ENCODE data around the gene WDR86. TPM values are rescaled to one million over a fixed set of nuclear protein-coding genes. Genes with fewer than 3 reads are reported as not detected.

Gene WDR86
- polyA plus RNA-seq, 1 donor (not counting 4 experiments of a cell fraction or from before 2014, with no cell fraction given) = not detected

DNA sequence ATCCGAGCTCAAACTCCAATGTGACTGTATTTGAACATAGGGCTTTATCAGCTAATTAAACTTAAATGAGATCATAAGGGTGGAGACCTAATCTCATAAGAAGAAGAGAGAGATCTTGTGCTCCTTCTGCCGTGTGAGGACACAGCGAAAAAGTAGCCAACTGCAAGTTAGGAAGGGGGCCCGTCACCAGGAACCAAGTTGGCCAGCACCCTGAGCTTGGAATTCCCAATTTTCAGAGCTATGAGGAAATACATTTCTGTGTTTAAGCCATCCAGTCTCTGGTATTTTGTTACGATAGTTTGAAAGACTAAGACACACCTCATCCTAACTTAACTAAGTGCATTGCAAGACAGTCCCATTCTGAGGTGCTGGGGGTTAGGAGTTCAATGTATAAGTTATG is 14.1 kb upstream of the WDR86 start:
- Histone ChIP-seq H3K4me3 (ENCODE audit: control insufficient read depth in 2 of 3, extremely low read depth in 1 of 3, insufficient read depth in 2 of 3, low read depth in 1 of 3, low read length in 3 of 3) (no peak overlapping the region), H3K4me1 (ENCODE audit: control insufficient read depth, extremely low read depth, insufficient read depth, low read length) (peaks cover 5% of the 10 kb centered on the region), H3K27me3 (ENCODE audit: control insufficient read depth, extremely low read depth, insufficient read depth, low read length) (peaks cover 8% of the 10 kb centered on the region), H3K79me2 (ENCODE audit: control insufficient read depth, insufficient read depth, low read length) (no peaks in the 10 kb centered on the region), H3K36me3 (ENCODE audit: control insufficient read depth in 2 of 2, extremely low read depth in 1 of 2, insufficient read depth in 2 of 2, low read length in 2 of 2) (no peaks in the 10 kb centered on the region), H3K9ac (ENCODE audit: control insufficient read depth, extremely low read depth, insufficient read depth, low read length) (no peak overlapping the region), H3K9me3 (ENCODE audit: control insufficient read depth, low read depth, low read length) (peaks cover 12% of the 10 kb centered on the region), H4K20me1 (ENCODE audit: control insufficient read depth, extremely low read depth, insufficient read depth, low read length) (no peaks in the 10 kb centered on the region), H3K9me1 (ENCODE audit: control insufficient read depth, extremely low read depth, insufficient read depth, low read length) (no peaks in the 10 kb centered on the region), H3K4me2 (ENCODE audit: control insufficient read depth, extremely low read depth, insufficient read depth, low read depth, low read length) (no peak overlapping the region), H3K27ac (ENCODE audit: control insufficient read depth, insufficient read depth, low read length) (no peak overlapping the region), H2AFZ (ENCODE audit: control insufficient read depth, low read length) (no peak overlapping the region)
- dilution Hi-C loops (cut with MboI; ENCODE audit: extremely low pct_ligation_motif_present, low sequenced_read_pairs) = no loop called here
- no peak for TF ChIP-seq EZH2 (IDR thresholded peaks at IDR 0.05; ENCODE audit: low read length)
- TF ChIP-seq CTCF (optimal IDR thresholded peaks at IDR 0.05 in 1 of 3, IDR thresholded peaks at IDR 0.05 in 1 of 3, conservative IDR thresholded peaks at IDR 0.05 in 1 of 3; ENCODE audit: extremely low read depth in 1 of 3, insufficient read depth in 2 of 3, low read length in 3 of 3) = no peak
- FAIRE-seq (no peak), DNase-seq (ENCODE audit: low read depth, low spot score) (no peak)

GRCh38 chr7:151423226-151423625 is 13.4 kb upstream of the WDR86 start:
- TF ChIP-seq CTCF (optimal IDR thresholded peaks at IDR 0.05 in 1 of 3, IDR thresholded peaks at IDR 0.05 in 1 of 3, conservative IDR thresholded peaks at IDR 0.05 in 1 of 3; ENCODE audit: extremely low read depth in 1 of 3, insufficient read depth in 2 of 3, low read length in 3 of 3) = no peak
- no peak for TF ChIP-seq EZH2 (IDR thresholded peaks at IDR 0.05; ENCODE audit: low read length)
- dilution Hi-C loops (cut with MboI; ENCODE audit: extremely low pct_ligation_motif_present, low sequenced_read_pairs) = no loop called here

More at GRCh38 chr7:151423226-151423625, 13.4 kb upstream of the WDR86 start:
- no peaks in the 10 kb centered on the region for H3K36me3 ChIP-seq (ENCODE audit: control insufficient read depth in 2 of 2, extremely low read depth in 1 of 2, insufficient read depth in 2 of 2, low read length in 2 of 2)
- H3K27me3 ChIP-seq (ENCODE audit: control insufficient read depth, extremely low read depth, insufficient read depth, low read length) = peaks cover 8% of the 10 kb centered on the region
- H3K4me3 ChIP-seq (ENCODE audit: control insufficient read depth in 2 of 3, extremely low read depth in 1 of 3, insufficient read depth in 2 of 3, low read depth in 1 of 3, low read length in 3 of 3) = no peak overlapping the region
- H3K79me2 ChIP-seq (ENCODE audit: control insufficient read depth, insufficient read depth, low read length) = no peaks in the 10 kb centered on the region
- no peak overlapping the region for H2AFZ ChIP-seq (ENCODE audit: control insufficient read depth, low read length)
- no peak overlapping the region for H3K4me2 ChIP-seq (ENCODE audit: control insufficient read depth, extremely low read depth, insufficient read depth, low read depth, low read length)
- no peaks in the 10 kb centered on the region for H4K20me1 ChIP-seq (ENCODE audit: control insufficient read depth, extremely low read depth, insufficient read depth, low read length)
- H3K9me1 ChIP-seq (ENCODE audit: control insufficient read depth, extremely low read depth, insufficient read depth, low read length) = no peaks in the 10 kb centered on the region
- no peak overlapping the region for H3K27ac ChIP-seq (ENCODE audit: control insufficient read depth, insufficient read depth, low read length)
- FAIRE-seq = no peak
- no peak overlapping the region for H3K9ac ChIP-seq (ENCODE audit: control insufficient read depth, extremely low read depth, insufficient read depth, low read length)
- peaks cover 12% of the 10 kb centered on the region for H3K9me3 ChIP-seq (ENCODE audit: control insufficient read depth, low read depth, low read length)
- no peak for DNase-seq (ENCODE audit: low read depth, low spot score)
- peaks cover 5% of the 10 kb centered on the region for H3K4me1 ChIP-seq (ENCODE audit: control insufficient read depth, extremely low read depth, insufficient read depth, low read length)
